Activated CD8-positive, alpha-beta T cell treated with anti-CD3 and anti-CD28 coated beads for 36 hours (primary cell): ENCODE results near the gene C1orf146. TPM values are rescaled to one million over a fixed set of nuclear protein-coding genes. Genes with fewer than 3 reads are reported as not detected.

Experiments
- ATAC-seq: fragments of 200-7000 bp; cut with Tn5 transposase; one replicate; pipeline ENCODE4 v1.10.0; 2021; ENCODE audit warnings: mild to moderate bottlenecking, moderate library complexity
- CTCF ChIA-PET: fragments of 350-600 bp; sonication (Branson Sonifier 250); formaldehyde crosslinking; loops from one replicate; lab custom pipeline; 2021; ENCODE audit warnings: antibody characterized with exemption; lab: Charles Lee
- POLR2A ChIA-PET: fragments of 350-600 bp; sonication (Branson Sonifier 250); formaldehyde crosslinking; loops from one replicate; lab custom pipeline; 2021; ENCODE audit warnings: antibody characterized with exemption; lab: Charles Lee
- DNase-seq: peaks from one replicate; pipeline ENCODE4 v3.0.0-alpha.2; 2020
- H3K27ac Mint-ChIP-seq: one replicate; pipeline ENCODE4 v1.8.0; 2021; ENCODE audit warnings: mild to moderate bottlenecking, mixed read lengths
- H3K27me3 Mint-ChIP-seq: one replicate; pipeline ENCODE4 v1.8.0; 2021; ENCODE audit warnings: mixed read lengths
- H3K36me3 Mint-ChIP-seq: one replicate; pipeline ENCODE4 v1.8.0; 2021; ENCODE audit warnings: low read depth, mixed read lengths
- H3K4me1 Mint-ChIP-seq: one replicate; pipeline ENCODE4 v1.8.0; 2021; ENCODE audit warnings: low read depth, mixed read lengths
- H3K4me3 Mint-ChIP-seq: one replicate; pipeline ENCODE4 v1.8.0; 2021; ENCODE audit warnings: mild to moderate bottlenecking, moderate library complexity, mixed read lengths
- H3K9me3 Mint-ChIP-seq: one replicate; pipeline ENCODE4 v1.8.0; 2021; ENCODE audit warnings: mixed read lengths
- CTCF ChIP-seq: fragments of 200-600 bp; IDR thresholded peaks from one replicate; pipeline ENCODE4 v1.8.0; 2022; ENCODE audit warnings: antibody characterized with exemption, mild to moderate bottlenecking
- intact Hi-C: fragments of 100-400 bp; cut with micrococcal nuclease; formaldehyde crosslinking; loops from one replicate; pipeline ENCODE4 v1.10.0; 2022
- total RNA-seq, 2 experiments: library from RNA; stranded (reverse); gene quantifications; one replicate each; pipeline ENCODE4 v1.2.3, GENCODE V29; 2021

The C1orf146 gene
- total RNA-seq, 2 experiments from 2014 or later, result not detected

GRCh38 chr1:92203105-92203504 lies 14.6 kb upstream of the C1orf146 start:
- ChIA-PET POLR2A (no interaction called here), CTCF (no interaction called here)
- TF ChIP-seq CTCF, result no peak
- Mint-ChIP-seq H3K27ac (no peak overlapping the region), H3K36me3 (no peaks in the 10 kb centered on the region), H3K4me1 (peaks cover 15% of the 10 kb centered on the region), H3K27me3 (no peaks in the 10 kb centered on the region), H3K4me3 (no peak overlapping the region), H3K9me3 (peaks cover 2% of the 10 kb centered on the region)
- intact Hi-C loops, result no loop called here
- ATAC-seq (no peak), DNase-seq (no peak)

- H3K27me3 Mint-ChIP-seq, result no peaks in the 10 kb centered on the region
- ATAC-seq (no peak), DNase-seq (no peak)
- peaks cover 10% of the 10 kb centered on the region for H3K4me1 Mint-ChIP-seq
- ChIA-PET CTCF (interaction anchor here (0.9 kb wide), 1 partner anchor 214 kb away, joined by 4 read pairs; no protein-coding TSS in a partner anchor), POLR2A (no interaction called here)
- no peak overlapping the region for H3K27ac Mint-ChIP-seq
- no peaks in the 10 kb centered on the region for H3K9me3 Mint-ChIP-seq
- H3K4me3 Mint-ChIP-seq, result no peak overlapping the region
- no peak for TF ChIP-seq CTCF
- H3K36me3 Mint-ChIP-seq, result no peaks in the 10 kb centered on the region
- intact Hi-C loops, result no loop called here
Measured at GRCh38 chr1:92210701-92211100, 7.0 kb upstream of the C1orf146 start.

- POLR2A ChIA-PET, result no interaction called here
- CTCF ChIA-PET, result interaction anchor here (0.6 to 0.9 kb wide), 2 partner anchors 171 to 214 kb away, joined by 3 to 4 read pairs; no protein-coding TSS in a partner anchor
- no peaks in the 10 kb centered on the region for H3K27me3 Mint-ChIP-seq
Measured at GRCh38 chr1:92211166-92211565, 6.5 kb upstream of the C1orf146 start.

GRCh38 chr1:92218559-92218958 lies 844 bp downstream of the C1orf146 start:
- no peak for TF ChIP-seq CTCF

More at GRCh38 chr1:92211166-92211565, 6.5 kb upstream of the C1orf146 start:
- intact Hi-C loops, result no loop called here
- Mint-ChIP-seq H3K9me3 (no peaks in the 10 kb centered on the region), H3K27ac (no peak overlapping the region), H3K4me1 (peaks cover 10% of the 10 kb centered on the region), H3K4me3 (no peak overlapping the region), H3K36me3 (no peaks in the 10 kb centered on the region)
- TF ChIP-seq CTCF, result no peak
- no peak for ATAC-seq
- DNase-seq, result no peak

GRCh38 chr1:92219028-92219427 lies 1.3 kb downstream of the C1orf146 start:
- Mint-ChIP-seq H3K27me3 (no peaks in the 10 kb centered on the region), H3K9me3 (no peaks in the 10 kb centered on the region), H3K27ac (no peak overlapping the region), H3K4me3 (no peak overlapping the region), H3K4me1 (no peaks in the 10 kb centered on the region), H3K36me3 (no peaks in the 10 kb centered on the region)
- ATAC-seq (no peak), DNase-seq (no peak)
- ChIA-PET CTCF (interaction anchor here (1.4 kb wide), 1 partner anchor 72 kb away, joined by 4 read pairs; no protein-coding TSS in a partner anchor), POLR2A (no interaction called here)
- intact Hi-C loops, result no loop called here
- TF ChIP-seq CTCF, result no peak

More at GRCh38 chr1:92218559-92218958, 844 bp downstream of the C1orf146 start:
- no peak overlapping the region for H3K4me3 Mint-ChIP-seq
- no peak for ATAC-seq
- no peak overlapping the region for H3K27ac Mint-ChIP-seq
- POLR2A ChIA-PET, result interaction anchor here (0.6 kb wide), 1 partner anchor 202 kb away, joined by 3 read pairs; no protein-coding TSS in a partner anchor
- H3K9me3 Mint-ChIP-seq, result no peaks in the 10 kb centered on the region
- no peaks in the 10 kb centered on the region for H3K36me3 Mint-ChIP-seq
- no peaks in the 10 kb centered on the region for H3K27me3 Mint-ChIP-seq
- no peak for DNase-seq
- CTCF ChIA-PET, result interaction anchor here (1.4 kb wide), 1 partner anchor 73 kb away, joined by 4 read pairs; no protein-coding TSS in a partner anchor
- H3K4me1 Mint-ChIP-seq, result no peaks in the 10 kb centered on the region
- intact Hi-C loops, result no loop called here
